CD14-positive monocyte (primary cell): ENCODE measurements around the gene CLDN20. TPM values are rescaled to one million over a fixed set of nuclear protein-coding genes. Genes with fewer than 3 reads are reported as not detected.

ENCODE experiments used
- DNase-seq, 3 donors: peaks; one replicate each; pipeline ENCODE4 v3.0.0-alpha.2; 2011 to 2022
- H2AFZ ChIP-seq: 2 replicates; pipeline ENCODE4 v1.6.0; 2012; ENCODE audit warnings: mild to moderate bottlenecking, low read depth, low read length, inconsistent platforms; ENCODE audit not compliant: insufficient read depth, poor library complexity, severe bottlenecking
- H3K27ac ChIP-seq, 2 donors: 1 replicate in 1 of 2; 2 replicates in 1 of 2; pipeline ENCODE4 v1.5.1; 2012 to 2013; ENCODE audit warnings: low read length in 2 of 2, control low read depth in 1 of 2, inconsistent platforms in 1 of 2, low read depth in 1 of 2, mild to moderate bottlenecking in 1 of 2
- H3K27me3 ChIP-seq, 2 donors: one replicate each; pipeline versions ENCODE4 v1.6.0 to v1.6.1; 2011 to 2013; ENCODE audit warnings: low read length in 2 of 2; ENCODE audit not compliant: control insufficient read depth in 2 of 2, insufficient read depth in 2 of 2
- H3K36me3 ChIP-seq, 2 donors: replicated peaks in 1 of 2; 1 replicate in 1 of 2; 2 replicates in 1 of 2; pipeline versions ENCODE4 v1.5.1 to v1.6.1; 2012 to 2013; ENCODE audit warnings: low read length in 2 of 2, control low read depth in 1 of 2, inconsistent platforms in 1 of 2, mild to moderate bottlenecking in 1 of 2; ENCODE audit not compliant: insufficient read depth in 2 of 2, control insufficient read depth in 1 of 2
- H3K4me1 ChIP-seq, 2 donors: 1 replicate in 1 of 2; 2 replicates in 1 of 2; pipeline versions ENCODE4 v1.5.1 to v1.6.1; 2012 to 2013; ENCODE audit warnings: low read length in 2 of 2, control low read depth in 1 of 2, inconsistent platforms in 1 of 2, mild to moderate bottlenecking in 1 of 2, moderate library complexity in 1 of 2; ENCODE audit not compliant: insufficient read depth in 2 of 2, control insufficient read depth in 1 of 2
- H3K4me2 ChIP-seq: replicated peaks from 2 replicates; pipeline ENCODE3; 2012; ENCODE audit warnings: low read length, moderate library complexity, mild to moderate bottlenecking; ENCODE audit not compliant: poor library complexity, severe bottlenecking; ENCODE audit errors: extremely low read depth
- H3K4me3 ChIP-seq, 3 experiments: fragments of 200-600 bp in 1 of 3; sonication (generic) in 1 of 3; replicated peaks in 1 of 3; 1 replicate in 2 of 3; 2 replicates in 1 of 3; pipeline ENCODE4 v1.5.1; 2011 to 2013; ENCODE audit warnings: low read length in 3 of 3, mild to moderate bottlenecking in 3 of 3, control low read depth in 2 of 3, low read depth in 2 of 3, inconsistent platforms in 1 of 3, moderate library complexity in 1 of 3
- H3K79me2 ChIP-seq: 2 replicates; pipeline ENCODE4 v1.6.0; 2012; ENCODE audit warnings: mild to moderate bottlenecking, control low read depth, inconsistent platforms, low read length, moderate library complexity; ENCODE audit not compliant: insufficient read depth
- H3K9ac ChIP-seq: 2 replicates; pipeline ENCODE4 v1.6.0; 2017; ENCODE audit warnings: low read length, mild to moderate bottlenecking; ENCODE audit not compliant: insufficient read depth, poor library complexity, severe bottlenecking
- H3K9me3 ChIP-seq, 2 donors: replicated peaks in 1 of 2; 1 replicate in 1 of 2; 2 replicates in 1 of 2; pipeline versions ENCODE4 v1.5.1 to v1.6.1; 2012 to 2013; ENCODE audit warnings: low read length in 2 of 2, control low read depth in 1 of 2; ENCODE audit not compliant: control insufficient read depth in 1 of 2, insufficient read depth in 1 of 2
- H4K20me1 ChIP-seq: 2 replicates; pipeline ENCODE4 v1.6.0; 2012; ENCODE audit warnings: mild to moderate bottlenecking, low read length, control low read depth, moderate library complexity; ENCODE audit not compliant: insufficient read depth
- H3K27ac Mint-ChIP-seq, 7 donors: one replicate each; pipeline ENCODE4 v1.8.0; 2020; ENCODE audit warnings: mild to moderate bottlenecking in 7 of 7, mixed read lengths in 7 of 7, moderate library complexity in 6 of 7, inconsistent platforms in 2 of 7
- H3K27me3 Mint-ChIP-seq, 3 donors: one replicate each; pipeline ENCODE4 v1.8.0; 2021 to 2022; ENCODE audit warnings: low read depth in 3 of 3, mild to moderate bottlenecking in 3 of 3, mixed read lengths in 3 of 3, moderate library complexity in 3 of 3, inconsistent platforms in 1 of 3
- H3K36me3 Mint-ChIP-seq, 2 donors: one replicate each; pipeline ENCODE4 v1.8.0; 2020; ENCODE audit warnings: mixed read lengths in 2 of 2, inconsistent platforms in 1 of 2, mild to moderate bottlenecking in 1 of 2
- H3K4me1 Mint-ChIP-seq: one replicate; pipeline ENCODE4 v1.8.0; 2020; ENCODE audit warnings: mild to moderate bottlenecking, mixed read lengths
- H3K4me3 Mint-ChIP-seq, 2 donors: one replicate each; pipeline ENCODE4 v1.8.0; 2020; ENCODE audit warnings: mild to moderate bottlenecking in 2 of 2, mixed read lengths in 2 of 2, moderate library complexity in 1 of 2
- H3K9me3 Mint-ChIP-seq, 7 donors: one replicate each; pipeline ENCODE4 v1.8.0; 2020 to 2022; ENCODE audit warnings: mixed read lengths in 7 of 7, mild to moderate bottlenecking in 6 of 7, moderate library complexity in 6 of 7, inconsistent platforms in 2 of 7
- CTCF ChIP-seq: fragments of 200-600 bp; IDR thresholded peaks from one replicate; pipeline ENCODE4 v1.8.0; 2022; ENCODE audit warnings: antibody characterized with exemption, mild to moderate bottlenecking
- WGBS: methylation state at CpG from one replicate; pipeline ENCODE4 v1.1.5; 2013; ENCODE audit warnings: missing lambda C conversion rate; ENCODE audit not compliant: insufficient coverage; 5-methylcytosine and 5-hydroxymethylcytosine counted together
- intact Hi-C, 2 donors: fragments of 100-400 bp; cut with micrococcal nuclease; formaldehyde crosslinking; loops; one replicate each; pipeline versions ENCODE4 v1.15.0 to v1.15.1; 2023
- polyA plus RNA-seq, 3 donors: library from polyadenylated mRNA; depleted of rRNA in 1 of 3; unstranded in 2 of 3; stranded (reverse) in 1 of 3; fragments of 300-500 nt in 2 of 3; fragments of >200 nt in 1 of 3; fragmentation: Illumina TruSeq in 2 of 3; gene quantifications; 1 replicate in 2 of 3; 2 replicates in 1 of 3; pipeline ENCODE4 v1.2.3, GENCODE V29; 2012 to 2021

Gene CLDN20
- polyA plus RNA-seq, 3 donors = not detected

GRCh38 chr6:155284775-155285174 lies 21.0 kb downstream of the CLDN20 start:
- no peaks in the 10 kb centered on the region for H3K4me1 Mint-ChIP-seq
- no peak overlapping the region for H3K4me3 Mint-ChIP-seq
- WGBS = no CpG with 5 or more reads among the region's 4 CpGs
- DNase-seq = no peak
- H3K9me3 ChIP-seq = no peaks in the 10 kb centered on the region
- no peaks in the 10 kb centered on the region for H3K27me3 ChIP-seq
- H3K27ac ChIP-seq = no peak overlapping the region
- intact Hi-C loops = no loop called here
- no peaks in the 10 kb centered on the region for H3K27me3 Mint-ChIP-seq
- no peak overlapping the region for H3K27ac Mint-ChIP-seq
- TF ChIP-seq CTCF = no peak
- no peak overlapping the region for H3K9ac ChIP-seq
- H2AFZ ChIP-seq = no peak overlapping the region
- no peaks in the 10 kb centered on the region for H3K79me2 ChIP-seq
- H3K4me2 ChIP-seq = no peak overlapping the region
- H4K20me1 ChIP-seq = no peaks in the 10 kb centered on the region
- H3K4me1 ChIP-seq = no peaks in the 10 kb centered on the region
- H3K9me3 Mint-ChIP-seq = no peaks in the 10 kb centered on the region
- H3K36me3 ChIP-seq = peaks cover 38 to 52% of the 10 kb centered on the region in 2 donors
- peaks cover 46 to 58% of the 10 kb centered on the region in 2 donors for H3K36me3 Mint-ChIP-seq
- H3K4me3 ChIP-seq = no peak overlapping the region

DNA sequence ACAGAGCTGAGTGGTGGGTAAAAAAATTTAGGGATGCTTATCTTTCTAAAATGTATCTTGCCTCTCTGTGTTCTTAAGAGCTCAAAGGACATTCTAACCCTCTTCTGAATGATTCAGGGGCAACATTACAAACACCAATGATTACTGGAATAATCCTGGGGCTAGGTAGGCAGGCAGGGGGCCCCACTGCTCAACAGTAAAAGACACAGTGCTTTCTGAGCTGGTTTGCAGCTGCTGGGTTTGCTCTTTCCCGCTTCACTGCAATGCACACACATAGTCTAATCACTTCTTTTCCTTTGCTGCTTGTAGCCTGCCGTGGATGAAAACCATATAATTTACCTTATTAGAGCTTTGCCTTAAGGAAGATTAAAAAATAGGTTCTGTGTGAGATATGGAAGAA lies 23.9 kb downstream of the CLDN20 start:
- WGBS = 86% methylated on average over 1 of the region's 2 CpGs
- H3K36me3 Mint-ChIP-seq = peaks cover 52 to 62% of the 10 kb centered on the region in 2 donors
- no peak overlapping the region for H3K4me2 ChIP-seq

More for the DNA sequence above, 23.9 kb downstream of the CLDN20 start:
- no peak for DNase-seq
- intact Hi-C loops = no loop called here
- Histone ChIP-seq H2AFZ (no peak overlapping the region), H3K4me1 (no peaks in the 10 kb centered on the region), H3K27me3 (no peaks in the 10 kb centered on the region), H3K36me3 (peaks cover 34 to 58% of the 10 kb centered on the region in 2 donors), H3K27ac (no peak overlapping the region), H3K79me2 (no peaks in the 10 kb centered on the region), H3K9ac (no peak overlapping the region), H3K9me3 (no peaks in the 10 kb centered on the region), H4K20me1 (no peaks in the 10 kb centered on the region), H3K4me3 (no peak overlapping the region)
- no peak for TF ChIP-seq CTCF
- no peak overlapping the region for H3K27ac Mint-ChIP-seq
- H3K9me3 Mint-ChIP-seq = peaks cover 0 to 3% (median 0%) of the 10 kb centered on the region in 7 donors
- H3K4me3 Mint-ChIP-seq = no peak overlapping the region
- peaks cover 0 to 2% (median 0%) of the 10 kb centered on the region in 3 donors for H3K27me3 Mint-ChIP-seq
- H3K4me1 Mint-ChIP-seq = no peaks in the 10 kb centered on the region
